Neural progenitor cell (in vitro differentiated cells): ENCODE measurements around the gene CENPH. TPM values are rescaled to one million over a fixed set of nuclear protein-coding genes. Genes with fewer than 3 reads are reported as not detected.
"Not testable (repeated sequence)": the region's sequence is repeated elsewhere in the genome, so short reads cannot be mapped to it uniquely, and the experiment has no call there.

Source experiments
- DNase-seq: peaks from one replicate; pipeline ENCODE4 v3.0.0-alpha.2; 2016; ENCODE audit warnings: low spot score
- H2AFZ ChIP-seq: fragments of 200-600 bp; sonication (generic); replicated peaks from 2 replicates; pipeline ENCODE4 v1.6.1; 2016; ENCODE audit warnings: antibody characterized with exemption
- H3F3A ChIP-seq: fragments of 200-600 bp; sonication (generic); 2 replicates; pipeline ENCODE4 v1.6.1; 2016; ENCODE audit warnings: antibody characterized with exemption, low read depth
- H3K27ac ChIP-seq: fragments of 200-600 bp; sonication (generic); 2 replicates; pipeline ENCODE4 v1.5.1; 2016; ENCODE audit warnings: mild to moderate bottlenecking
- H3K27me3 ChIP-seq: fragments of 200-600 bp; sonication (generic); 2 replicates; pipeline ENCODE4 v1.6.1; 2016; ENCODE audit warnings: mild to moderate bottlenecking, moderate library complexity
- H3K36me3 ChIP-seq: fragments of 200-600 bp; sonication (generic); 2 replicates; pipeline ENCODE4 v1.5.1; 2016
- H3K4me1 ChIP-seq: fragments of 200-600 bp; sonication (generic); 2 replicates; pipeline ENCODE4 v1.6.1; 2016; ENCODE audit warnings: mixed run types
- H3K4me2 ChIP-seq: fragments of 200-600 bp; sonication (generic); 2 replicates; pipeline ENCODE4 v1.6.1; 2016
- H3K4me3 ChIP-seq: fragments of 200-600 bp; sonication (generic); 2 replicates; pipeline ENCODE4 v1.5.1; 2016
- H3K79me2 ChIP-seq: fragments of 200-600 bp; sonication (generic); 2 replicates; pipeline ENCODE4 v1.6.1; 2016; ENCODE audit warnings: low read depth
- H3K9ac ChIP-seq: fragments of 200-600 bp; sonication (generic); 2 replicates; pipeline ENCODE4 v1.6.1; 2016
- H3K9me3 ChIP-seq: fragments of 200-600 bp; sonication (generic); 2 replicates; pipeline ENCODE4 v1.5.1; 2016; ENCODE audit warnings: low read depth
- H4K20me1 ChIP-seq: fragments of 200-600 bp; sonication (generic); 2 replicates; pipeline ENCODE4 v1.6.1; 2016; ENCODE audit warnings: low read depth
- H3K27ac Mint-ChIP-seq: 3 replicates; pipeline ENCODE4 v1.8.0; 2021; ENCODE audit warnings: mixed read lengths
- H3K27me3 Mint-ChIP-seq: 2 replicates; pipeline ENCODE4 v1.8.0; 2022; ENCODE audit warnings: low read depth, mild to moderate bottlenecking, inconsistent platforms, moderate library complexity, mixed read lengths; ENCODE audit not compliant: insufficient read depth
- H3K36me3 Mint-ChIP-seq: 3 replicates; pipeline ENCODE4 v1.8.0; 2021; ENCODE audit warnings: mixed read lengths
- H3K4me1 Mint-ChIP-seq: 3 replicates; pipeline ENCODE4 v1.8.0; 2021; ENCODE audit warnings: mixed read lengths
- H3K4me3 Mint-ChIP-seq: 3 replicates; pipeline ENCODE4 v1.8.0; 2021; ENCODE audit warnings: mild to moderate bottlenecking, moderate library complexity, mixed read lengths
- H3K9me3 Mint-ChIP-seq: 3 replicates; pipeline ENCODE4 v1.8.0; 2020; ENCODE audit warnings: mixed read lengths
- CTCF ChIP-seq: fragments of 200-600 bp; sonication (generic); IDR thresholded peaks from 2 replicates; pipeline ENCODE4 v1.5.1; 2017; ENCODE audit warnings: antibody characterized with exemption, mild to moderate bottlenecking
- EZH2 ChIP-seq: fragments of 200-600 bp; sonication (generic); IDR thresholded peaks from 2 replicates; pipeline ENCODE4 v1.6.1; 2017; ENCODE audit warnings: antibody characterized with exemption, mild to moderate bottlenecking, moderate library complexity
- EZH2phosphoT487 ChIP-seq: fragments of 200-600 bp; sonication (generic); IDR thresholded peaks from 2 replicates; pipeline ENCODE4 v1.6.1; 2017; ENCODE audit warnings: antibody characterized with exemption
- total RNA-seq: library from RNA; depleted of rRNA; stranded (reverse); fragments of >200 nt; gene quantifications from 2 replicates; pipeline ENCODE4 v1.2.3, GENCODE V29; 2015; ENCODE audit warnings: low replicate concordance

CENPH gene
- total RNA-seq: 160 and 303 TPM in 2 replicates

- Mint-ChIP-seq H3K9me3 (no peaks in the 10 kb centered on the region), H3K27ac (peak within 1 kb of the TSS; percentile 100), H3K36me3 (peaks cover 7% of the 10 kb centered on the region), H3K4me3 (peak within 1 kb of the TSS; percentile 98), H3K4me1 (peaks cover 14% of the 10 kb centered on the region), H3K27me3 (peaks cover 2% of the 10 kb centered on the region)
- Histone ChIP-seq H3K27me3 (no peaks in the 10 kb centered on the region), H3K9me3 (no peaks in the 10 kb centered on the region), H3K79me2 (peaks cover 30% of the 10 kb centered on the region), H3K27ac (peak within 1 kb of the TSS; percentile 92), H3K36me3 (peaks cover 11% of the 10 kb centered on the region), H3K4me2 (peak within 1 kb of the TSS; percentile 92), H3K9ac (peak within 1 kb of the TSS; percentile 72), H2AFZ (peak within 1 kb of the TSS; percentile 99), H3K4me1 (peaks cover 7% of the 10 kb centered on the region), H4K20me1 (no peaks in the 10 kb centered on the region), H3K4me3 (peak within 1 kb of the TSS; percentile 92), H3F3A (peaks cover 10% of the 10 kb centered on the region)
- DNase-seq: peak; percentile 96
- no peak for TF ChIP-seq CTCF
- TF ChIP-seq EZH2phosphoT487: no peak
- no peak for TF ChIP-seq EZH2
Observed at GRCh38 chr5:69189162-69190086, at the start of gene CENPH. Gene CENPH (plus strand): TSS chr5:69189583. CDS start chr5:69189635, 52 bp downstream.

GRCh38 chr5:69140239-69140638 lies 49.1 kb upstream of the CENPH start:
- H3K4me3 Mint-ChIP-seq, DNase-seq, H3K27ac ChIP-seq, H3K36me3 Mint-ChIP-seq, H3K27ac Mint-ChIP-seq, H3K27me3 ChIP-seq, H3K4me2 ChIP-seq, H3F3A ChIP-seq, H3K4me3 ChIP-seq, H3K4me1 ChIP-seq, H2AFZ ChIP-seq, H3K27me3 Mint-ChIP-seq, H3K9me3 ChIP-seq, H4K20me1 ChIP-seq, H3K9ac ChIP-seq, H3K36me3 ChIP-seq, H3K79me2 ChIP-seq, H3K4me1 Mint-ChIP-seq: not testable (repeated sequence)
- peaks cover 15% of the 10 kb centered on the region for H3K9me3 Mint-ChIP-seq

- H3K9ac ChIP-seq: no peak overlapping the region
- Mint-ChIP-seq H3K4me1 (no peaks in the 10 kb centered on the region), H3K36me3 (no peaks in the 10 kb centered on the region), H3K4me3 (no peak overlapping the region), H3K27ac (no peak overlapping the region), H3K27me3 (peaks cover 2% of the 10 kb centered on the region), H3K9me3 (peaks cover 15% of the 10 kb centered on the region)
- H3K79me2 ChIP-seq: no peaks in the 10 kb centered on the region
- no peak overlapping the region for H3K27ac ChIP-seq
- H2AFZ ChIP-seq: no peak overlapping the region
- H3K9me3 ChIP-seq: no peaks in the 10 kb centered on the region
- no peak overlapping the region for H3K4me3 ChIP-seq
- no peaks in the 10 kb centered on the region for H4K20me1 ChIP-seq
- no peaks in the 10 kb centered on the region for H3K27me3 ChIP-seq
- H3F3A ChIP-seq: no peaks in the 10 kb centered on the region
- H3K4me1 ChIP-seq: no peaks in the 10 kb centered on the region
- H3K4me2 ChIP-seq: no peak overlapping the region
- TF ChIP-seq EZH2 (no peak), EZH2phosphoT487 (no peak), CTCF (no peak)
- H3K36me3 ChIP-seq: no peaks in the 10 kb centered on the region
- DNase-seq: no peak
Observed at GRCh38 chr5:69140827-69141226, 48.6 kb upstream of the CENPH start.

- H3K36me3 Mint-ChIP-seq, H3K4me3 ChIP-seq, H3K27me3 ChIP-seq, H3K36me3 ChIP-seq, H4K20me1 ChIP-seq, DNase-seq, H3K27ac ChIP-seq, H3K27me3 Mint-ChIP-seq, H2AFZ ChIP-seq, H3K9ac ChIP-seq, H3K4me1 Mint-ChIP-seq, H3K4me2 ChIP-seq, H3K4me1 ChIP-seq, H3F3A ChIP-seq, H3K79me2 ChIP-seq, H3K4me3 Mint-ChIP-seq, H3K9me3 Mint-ChIP-seq, H3K9me3 ChIP-seq: not testable (repeated sequence)
- H3K27ac Mint-ChIP-seq: peak overlapping the region; percentile 85
Observed at GRCh38 chr5:69148576-69148975, 40.8 kb upstream of the CENPH start.
